Right atrium auricular region (tissue), 2 donors: ENCODE results near the gene PSENEN. TPM values are rescaled to one million over a fixed set of nuclear protein-coding genes. Genes with fewer than 3 reads are reported as not detected.
"Not testable (repeated sequence)": the region's sequence is repeated elsewhere in the genome, so short reads cannot be mapped to it uniquely, and the experiment has no call there.

ENCODE experiments used
- DNase-seq: peaks from one replicate; pipeline ENCODE4 v3.0.0-alpha.2; 2019; ENCODE audit warnings: low spot score
- H3K27ac ChIP-seq, 2 donors: fragments of 200-600 bp; sonication (generic); 1 replicate in 1 of 2; 2 replicates in 1 of 2; pipeline ENCODE4 v1.5.1; 2016 to 2019
- H3K27me3 ChIP-seq, 2 donors: fragments of 200-600 bp; sonication (generic); one replicate each; pipeline versions ENCODE4 v1.5.1 to v1.6.0; 2017 to 2019
- H3K36me3 ChIP-seq: fragments of 200-600 bp; sonication (generic); one replicate; pipeline ENCODE4 v1.5.1; 2016
- H3K4me1 ChIP-seq, 2 donors: fragments of 200-600 bp; sonication (generic); one replicate each; pipeline versions ENCODE4 v1.5.1 to v1.6.0; 2017 to 2019
- H3K4me3 ChIP-seq, 2 donors: fragments of 200-600 bp; sonication (generic); 1 replicate in 1 of 2; 2 replicates in 1 of 2; pipeline ENCODE4 v1.5.1; 2017 to 2019; ENCODE audit warnings: mild to moderate bottlenecking in 1 of 2, moderate library complexity in 1 of 2
- H3K9me3 ChIP-seq, 2 donors: fragments of 200-600 bp; sonication (generic); one replicate each; pipeline ENCODE4 v1.5.1; 2019
- CTCF ChIP-seq, 2 donors: fragments of 200-600 bp; sonication (generic); IDR thresholded peaks; one replicate each; pipeline ENCODE4 v1.5.1; 2019; ENCODE audit warnings: antibody characterized with exemption in 2 of 2
- total RNA-seq, 2 donors: library from RNA; depleted of rRNA; stranded (reverse); fragments of >200 nt; gene quantifications; one replicate each; pipeline ENCODE4 v1.1.0, GENCODE V29; 2016

PSENEN gene
- total RNA-seq, 2 donors from 2014 or later, result 26.1 to 35.0 TPM

- DNase-seq, result no peak
- no peak for TF ChIP-seq CTCF (IDR thresholded peaks at IDR 0.05)
- Histone ChIP-seq H3K4me3 (no peak overlapping the region), H3K36me3 (peaks cover 29% of the 10 kb centered on the region), H3K9me3 (no peaks in the 10 kb centered on the region), H3K4me1 (peaks cover 0 to 6% of the 10 kb centered on the region in 2 donors), H3K27ac (no peak overlapping the region), H3K27me3 (no peaks in the 10 kb centered on the region)
Measured at GRCh38 chr19:35766571-35767104, 21.2 kb downstream of the PSENEN start.

GRCh38 chr19:35767288-35768081, 22.0 kb downstream of the PSENEN start:
- Histone ChIP-seq H3K4me3 (no peak overlapping the region), H3K36me3 (peaks cover 20% of the 10 kb centered on the region), H3K27ac (no peak overlapping the region)

GRCh38 chr19:35768082-35768421, 22.6 kb downstream of the PSENEN start:
- TF ChIP-seq CTCF (IDR thresholded peaks at IDR 0.05), result no peak
- Histone ChIP-seq H3K4me3 (no peak overlapping the region), H3K36me3 (peaks cover 15% of the 10 kb centered on the region), H3K27ac (no peak overlapping the region), H3K4me1 (peaks cover 0 to 6% of the 10 kb centered on the region in 2 donors), H3K27me3 (no peaks in the 10 kb centered on the region), H3K9me3 (no peaks in the 10 kb centered on the region)
- DNase-seq, result no peak

More at GRCh38 chr19:35767288-35768081, 22.0 kb downstream of the PSENEN start:
- Histone ChIP-seq H3K27me3 (no peaks in the 10 kb centered on the region), H3K4me1 (peaks cover 0 to 6% of the 10 kb centered on the region in 2 donors), H3K9me3 (no peaks in the 10 kb centered on the region)
- no peak for DNase-seq
- TF ChIP-seq CTCF (IDR thresholded peaks at IDR 0.05), result no peak

GRCh38 chr19:35772362-35772761, 26.9 kb downstream of the PSENEN start:
- not testable (repeated sequence) for DNase-seq, H3K9me3 ChIP-seq, H3K27me3 ChIP-seq, H3K36me3 ChIP-seq, H3K4me3 ChIP-seq, H3K27ac ChIP-seq
- H3K4me1 ChIP-seq, result peaks cover 0 to 21% of the 10 kb centered on the region in 2 donors

- no peaks in the 10 kb centered on the region for H3K36me3 ChIP-seq
- H3K27ac ChIP-seq, result no peak overlapping the region
- no peak overlapping the region for H3K4me3 ChIP-seq
- peaks cover 0 to 16% of the 10 kb centered on the region in 2 donors for H3K4me1 ChIP-seq
- H3K27me3 ChIP-seq, result no peaks in the 10 kb centered on the region
- no peak for TF ChIP-seq CTCF (IDR thresholded peaks at IDR 0.05)
- no peaks in the 10 kb centered on the region for H3K9me3 ChIP-seq
- no peak for DNase-seq
Measured at GRCh38 chr19:35773020-35773806, 27.8 kb downstream of the PSENEN start.
